HCT116 (cell line): ENCODE measurements around the gene NRXN2. TPM values are rescaled to one million over a fixed set of nuclear protein-coding genes. Genes with fewer than 3 reads are reported as not detected.

Experiments
- ATAC-seq: fragments of 200-7000 bp; cut with Tn5 transposase; 2 replicates; pipeline ENCODE4 v1.9.1; 2020; ENCODE audit warnings: mild to moderate bottlenecking, moderate library complexity
- BruUV-seq: library from RNA; stranded (reverse); fragments of 400-500 nt; replicated peaks from 2 replicates; lab custom pipeline; 2021; lab: Mats Ljungman, UMichigan
- CTCF ChIA-PET: fragments of 300-600 bp; sonication (Branson Sonifier 250); formaldehyde crosslinking; loops from one replicate; lab custom pipeline; 2021; ENCODE audit warnings: antibody characterized with exemption; lab: Charles Lee
- POLR2A ChIA-PET: fragments of 300-600, 350-600 bp; sonication (Branson Sonifier 250); formaldehyde crosslinking; loops from one replicate; lab custom pipeline; 2021; ENCODE audit warnings: antibody characterized with exemption; lab: Charles Lee
- RAD21 ChIA-PET, 2 experiments: fragments of 300-600 bp; sonication (Branson Sonifier 250); formaldehyde crosslinking; loops; one replicate each; lab custom pipeline; 2023; ENCODE audit warnings: low total read pairs in 2 of 2; ENCODE audit not compliant: uncharacterized antibody in 2 of 2, unreplicated experiment in 2 of 2, low non-redundant PET in 1 of 2; lab: Charles Lee
- DNase-seq: peaks from one replicate; pipeline ENCODE4 v3.0.0-alpha.2; 2010; ENCODE audit warnings: low read depth, low spot score
- H2AFZ ChIP-seq: fragments of 200-600 bp; shearing (Covaris generic), sonication (generic); 2 replicates; pipeline ENCODE4 v1.6.1; 2017; ENCODE audit warnings: low read depth, mixed run types, mixed read lengths, antibody characterized with exemption, low read length; ENCODE audit not compliant: poor library complexity, severe bottlenecking
- H3K27ac ChIP-seq: 2 replicates; pipeline ENCODE4 v1.5.1; 2012; ENCODE audit warnings: low read depth, low read length
- H3K27me3 ChIP-seq: fragments of 200-600 bp; sonication (generic); 2 replicates; pipeline ENCODE4 v1.6.1; 2016; ENCODE audit warnings: mixed run types, low read length, mixed read lengths; ENCODE audit not compliant: insufficient read depth
- H3K36me3 ChIP-seq, 2 experiments: fragments of 200-500 bp in 1 of 2; fragments of 200-600 bp in 1 of 2; sonication (Bioruptor generic) in 1 of 2; sonication (generic) in 1 of 2; 2 replicates each; pipeline versions ENCODE4 v1.5.1 to v1.6.1; 2014 to 2016; ENCODE audit warnings: low read length in 2 of 2, inconsistent platforms in 1 of 2, mixed read lengths in 1 of 2, mixed run types in 1 of 2; ENCODE audit not compliant: insufficient read depth in 2 of 2, control insufficient read depth in 1 of 2
- H3K4me1 ChIP-seq, 2 experiments: fragments of 200-600 bp in 1 of 2; sonication (generic) in 1 of 2; 2 replicates each; pipeline versions ENCODE4 v1.5.1 to v1.6.1; 2012 to 2017; ENCODE audit warnings: low read length in 2 of 2, inconsistent platforms in 1 of 2, mild to moderate bottlenecking in 1 of 2, mixed read lengths in 1 of 2, mixed run types in 1 of 2, moderate library complexity in 1 of 2; ENCODE audit not compliant: insufficient read depth in 2 of 2, control insufficient read depth in 1 of 2
- H3K4me2 ChIP-seq: fragments of 200-600 bp; sonication (generic); 2 replicates; pipeline ENCODE4 v1.6.1; 2017; ENCODE audit warnings: mixed run types, low read length, mixed read lengths
- H3K4me3 ChIP-seq, 2 experiments: fragments of 200-600 bp in 1 of 2; sonication (generic) in 1 of 2; replicated peaks in 1 of 2; 2 replicates each; pipeline ENCODE4 v1.5.1; 2011 to 2016; ENCODE audit warnings: low read length in 2 of 2, control low read depth in 1 of 2, low read depth in 1 of 2, mild to moderate bottlenecking in 1 of 2, mixed read lengths in 1 of 2, mixed run types in 1 of 2
- H3K79me2 ChIP-seq: fragments of 200-600 bp; sonication (generic); 2 replicates; pipeline ENCODE4 v1.6.1; 2017; ENCODE audit warnings: mild to moderate bottlenecking, mixed run types, low read length, moderate library complexity, mixed read lengths; ENCODE audit not compliant: insufficient read depth
- H3K9ac ChIP-seq: fragments of 200-600 bp; sonication (generic); 2 replicates; pipeline ENCODE4 v1.6.1; 2016; ENCODE audit warnings: low read length, mixed read lengths
- H3K9me2 ChIP-seq: fragments of 200-600 bp; sonication (generic), shearing (Covaris generic); 2 replicates; pipeline ENCODE4 v1.6.1; 2017; ENCODE audit warnings: mixed run types, mild to moderate bottlenecking, moderate library complexity; ENCODE audit not compliant: insufficient read depth
- H3K9me3 ChIP-seq, 2 experiments: fragments of 200-500 bp in 1 of 2; fragments of 200-600 bp in 1 of 2; sonication (Bioruptor generic) in 1 of 2; sonication (generic) in 1 of 2; 2 replicates each; pipeline ENCODE4 v1.6.1; 2014 to 2017; ENCODE audit warnings: low read length in 2 of 2, mixed read lengths in 2 of 2, inconsistent platforms in 1 of 2, low read depth in 1 of 2, mild to moderate bottlenecking in 1 of 2, mixed run types in 1 of 2, moderate library complexity in 1 of 2; ENCODE audit not compliant: control insufficient read depth in 1 of 2, insufficient read depth in 1 of 2
- H4K20me1 ChIP-seq: fragments of 200-600 bp; sonication (generic), shearing (Covaris generic); 2 replicates; pipeline ENCODE4 v1.6.1; 2017; ENCODE audit warnings: mixed run types, mild to moderate bottlenecking, moderate library complexity; ENCODE audit not compliant: insufficient read depth
- CEBPB ChIP-seq: IDR thresholded peaks from 2 replicates; pipeline ENCODE4 v1.6.1; 2012; ENCODE audit warnings: low read depth
- CTCF ChIP-seq, 3 experiments: fragments of 200-600 bp in 1 of 3; sonication (generic) in 1 of 3; IDR thresholded peaks in 2 of 3; conservative IDR thresholded peaks in 1 of 3; 2 replicates each; pipeline ENCODE4 v1.5.1; 2012 to 2017; ENCODE audit warnings: low read depth in 2 of 3, low read length in 2 of 3, antibody characterized with exemption in 1 of 3, borderline replicate concordance in 1 of 3, control low read depth in 1 of 3, mild to moderate bottlenecking in 1 of 3, mixed read lengths in 1 of 3, mixed run types in 1 of 3, moderate library complexity in 1 of 3; ENCODE audit not compliant: insufficient read depth in 1 of 3
- EGR1 ChIP-seq: IDR thresholded peaks from 2 replicates; pipeline ENCODE4 v1.6.1; 2012; ENCODE audit warnings: low read depth
- ELF1 ChIP-seq: IDR thresholded peaks from 2 replicates; pipeline ENCODE4 v1.6.1; 2012; ENCODE audit warnings: low read depth, borderline replicate concordance
- EZH2 ChIP-seq: fragments of 200-600 bp; sonication (generic); IDR thresholded peaks from 2 replicates; pipeline ENCODE4 v1.6.1; 2017; ENCODE audit warnings: antibody characterized with exemption, mixed run types
- EZH2phosphoT487 ChIP-seq: fragments of 200-600 bp; IDR thresholded peaks from 2 replicates; pipeline ENCODE4 v1.6.1; 2018; ENCODE audit warnings: antibody characterized with exemption, borderline replicate concordance
- FOSL1 ChIP-seq: IDR thresholded peaks from 2 replicates; pipeline ENCODE4 v1.6.1; 2012; ENCODE audit warnings: low read depth
- JUND ChIP-seq: IDR thresholded peaks from 2 replicates; pipeline ENCODE4 v1.6.1; 2012
- MAX ChIP-seq: IDR thresholded peaks from 2 replicates; pipeline ENCODE4 v1.6.1; 2012
- POLR2A ChIP-seq: IDR thresholded peaks from 2 replicates; pipeline ENCODE4 v1.7.0; 2011; ENCODE audit warnings: borderline replicate concordance; ENCODE audit not compliant: insufficient read depth, insufficient read length; ENCODE audit errors: extremely low read depth
- POLR2AphosphoS5 ChIP-seq: IDR thresholded peaks from 2 replicates; pipeline ENCODE4 v1.6.1; 2011; ENCODE audit warnings: mild to moderate bottlenecking, low read depth, low read length, moderate library complexity
- RAD21 ChIP-seq: IDR thresholded peaks from 2 replicates; pipeline ENCODE4 v1.6.1; 2012; ENCODE audit warnings: low read depth, mild to moderate bottlenecking
- REST ChIP-seq: IDR thresholded peaks from 2 replicates; pipeline ENCODE4 v1.6.1; 2012; ENCODE audit warnings: low read depth
- SIN3A ChIP-seq: IDR thresholded peaks from 2 replicates; pipeline ENCODE4 v1.6.1; 2012; ENCODE audit warnings: low read depth
- SRF ChIP-seq: IDR thresholded peaks from 2 replicates; pipeline ENCODE4 v1.6.1; 2012; ENCODE audit warnings: low read depth
- TCF7L2 ChIP-seq: IDR thresholded peaks from 2 replicates; pipeline ENCODE4 v1.7.0; 2011; ENCODE audit warnings: borderline replicate concordance, inconsistent platforms; ENCODE audit not compliant: insufficient read depth, insufficient read length; ENCODE audit errors: extremely low read depth
- YY1 ChIP-seq: IDR thresholded peaks from 2 replicates; pipeline ENCODE4 v1.6.1; 2011; ENCODE audit warnings: low read length, low read depth, moderate library complexity, mild to moderate bottlenecking; ENCODE audit not compliant: insufficient replicate concordance; ENCODE audit errors: extremely low read depth
- ZBTB33 ChIP-seq: IDR thresholded peaks from 2 replicates; pipeline ENCODE4 v1.6.1; 2011; ENCODE audit warnings: mild to moderate bottlenecking, low read length, moderate library complexity; ENCODE audit not compliant: insufficient replicate concordance; ENCODE audit errors: extremely low read depth
- ZFX ChIP-seq: fragments of 450-650 bp; IDR thresholded peaks from 2 replicates; pipeline ENCODE4 v1.6.1; 2017
- ZNF274 ChIP-seq: fragments of 200-500 bp; sonication (Bioruptor generic); IDR thresholded peaks from 2 replicates; pipeline ENCODE4 v1.6.1; 2014; ENCODE audit warnings: mild to moderate bottlenecking, low read depth, low read length, inconsistent platforms
- intact Hi-C: fragments of 100-400 bp; cut with micrococcal nuclease; formaldehyde crosslinking; loops from 2 replicates; pipeline ENCODE4 v1.10.0; 2022
- total RNA-seq: library from RNA; stranded (reverse); gene quantifications from one replicate; pipeline ENCODE4 v1.2.1, GENCODE V29; 2021; ENCODE audit not compliant: unreplicated experiment

The NRXN2 gene
- total RNA-seq, 1 experiment from 2014 or later, result 1.5 TPM

- H3K9me3 ChIP-seq, result no peaks in the 10 kb centered on the region
- H2AFZ ChIP-seq, result no peak overlapping the region
- ChIA-PET POLR2A (no interaction called here), RAD21 (no interaction called here), CTCF (no interaction called here)
- H3K9me2 ChIP-seq, result no peaks in the 10 kb centered on the region
- no peaks in the 10 kb centered on the region for H3K79me2 ChIP-seq
- no TSS peak for BruUV-seq
- ATAC-seq (peak; percentile 30), DNase-seq (no peak)
- no peak overlapping the region for H3K4me3 ChIP-seq
- TF ChIP-seq ELF1 (no peak), ZBTB33 (no peak), POLR2AphosphoS5 (no peak), SRF (no peak), YY1 (no peak), FOSL1 (no peak), TCF7L2 (no peak), CTCF (IDR thresholded peaks at IDR 0.05 in 2 of 3, conservative IDR thresholded peaks at IDR 0.05 in 1 of 3; ENCODE audit: borderline replicate concordance in 1 of 3, insufficient read depth in 1 of 3, low read depth in 2 of 3, low read length in 2 of 3) (no peak), EGR1 (no peak), EZH2phosphoT487 (no peak), JUND (no peak), POLR2A (no peak), MAX (no peak), RAD21 (no peak), ZFX (no peak), ZNF274 (no peak), EZH2 (no peak), REST (no peak), SIN3A (no peak), CEBPB (no peak)
- H3K4me1 ChIP-seq, result peaks cover 7 to 23% of the 10 kb centered on the region in 2 experiments; a peak in 3 of 4 replicates
- H4K20me1 ChIP-seq, result no peaks in the 10 kb centered on the region
- H3K27ac ChIP-seq, result no peak overlapping the region
- peaks cover 5% of the 10 kb centered on the region; the same call in 1 of the 2 replicates for H3K27me3 ChIP-seq
- H3K4me2 ChIP-seq, result peak overlapping the region; percentile 25; the same call in 1 of the 2 replicates
- intact Hi-C loops, result loop anchor here (10.0 kb wide), 1 partner anchor 1207 kb away; the partner anchor contains the start of gene LGALS12
- no peaks in the 10 kb centered on the region for H3K36me3 ChIP-seq
- no peak overlapping the region for H3K9ac ChIP-seq
Measured at GRCh38 chr11:64711956-64712362, 11.0 kb downstream of the NRXN2 start.
